Measurements from ENCODE around the gene ANKRD30B.
"Not testable (repeated sequence)": the region's sequence is repeated elsewhere in the genome, so short reads cannot be mapped to it uniquely, and the experiment has no call there.

The ANKRD30B gene

GRCh38 chr18:14747513-14748474 is at the start of gene ANKRD30B:
Gene ANKRD30B (plus strand): TSS chr18:14748172. CDS start chr18:14748420, 248 bp downstream.
- in situ Hi-C loops (cut with HindIII; ENCODE audit: low pct_unique_long_range_greater_than_20kb, low sequenced_read_pairs), result no loop called here
- DNase-seq (ENCODE audit: low read depth in 1 of 2, low spot score in 1 of 2), result no peak
- no peak for TF ChIP-seq JUND (IDR thresholded peaks at IDR 0.05; ENCODE audit: low read depth)

GRCh38 chr18:14701286-14702040 is 46.5 kb upstream of the ANKRD30B start:
- in situ Hi-C loops (cut with HindIII; ENCODE audit: low pct_unique_long_range_greater_than_20kb, low sequenced_read_pairs); DNase-seq (ENCODE audit: low read depth in 1 of 2, low spot score in 1 of 2): not testable (repeated sequence)

GRCh38 chr18:14709761-14710160 is 38.2 kb upstream of the ANKRD30B start:
- in situ Hi-C loops (cut with HindIII; ENCODE audit: low pct_unique_long_range_greater_than_20kb, low sequenced_read_pairs); DNase-seq (ENCODE audit: low read depth in 1 of 2, low spot score in 1 of 2): not testable (repeated sequence)

GRCh38 chr18:14721569-14721968 is 26.4 kb upstream of the ANKRD30B start:
- in situ Hi-C loops (cut with HindIII; ENCODE audit: low pct_unique_long_range_greater_than_20kb, low sequenced_read_pairs), result not testable (repeated sequence)
- DNase-seq (ENCODE audit: low read depth in 1 of 2, low spot score in 1 of 2), result peak in 1 of 2 experiments; percentile 3

GRCh38 chr18:14739056-14739455 is 8.9 kb upstream of the ANKRD30B start:
- in situ Hi-C loops (cut with HindIII; ENCODE audit: low pct_unique_long_range_greater_than_20kb, low sequenced_read_pairs); DNase-seq (ENCODE audit: low read depth in 1 of 2, low spot score in 1 of 2): not testable (repeated sequence)

GRCh38 chr18:14746897-14747296 is 1.1 kb upstream of the ANKRD30B start:
- in situ Hi-C loops (cut with HindIII; ENCODE audit: low pct_unique_long_range_greater_than_20kb, low sequenced_read_pairs), result no loop called here
- DNase-seq (ENCODE audit: low read depth in 1 of 2, low spot score in 1 of 2), result no peak
- no peak for TF ChIP-seq JUND (IDR thresholded peaks at IDR 0.05; ENCODE audit: low read depth)

GRCh38 chr18:14748496-14748895 is 524 bp downstream of the ANKRD30B start:
- TF ChIP-seq JUND (IDR thresholded peaks at IDR 0.05; ENCODE audit: low read depth), result no peak
- in situ Hi-C loops (cut with HindIII; ENCODE audit: low pct_unique_long_range_greater_than_20kb, low sequenced_read_pairs), result no loop called here
- DNase-seq (ENCODE audit: low read depth in 1 of 2, low spot score in 1 of 2), result no peak

GRCh38 chr18:14763566-14763965 is 15.6 kb downstream of the ANKRD30B start:
- DNase-seq (ENCODE audit: low read depth in 1 of 2, low spot score in 1 of 2); in situ Hi-C loops (cut with HindIII; ENCODE audit: low pct_unique_long_range_greater_than_20kb, low sequenced_read_pairs): not testable (repeated sequence)

GRCh38 chr18:14767474-14767873 is 19.5 kb downstream of the ANKRD30B start:
- DNase-seq (ENCODE audit: low read depth in 1 of 2, low spot score in 1 of 2), result no peak
- TF ChIP-seq JUND (IDR thresholded peaks at IDR 0.05; ENCODE audit: low read depth), result no peak
- in situ Hi-C loops (cut with HindIII; ENCODE audit: low pct_unique_long_range_greater_than_20kb, low sequenced_read_pairs), result no loop called here

GRCh38 chr18:14768241-14768640 is 20.3 kb downstream of the ANKRD30B start:
- in situ Hi-C loops (cut with HindIII; ENCODE audit: low pct_unique_long_range_greater_than_20kb, low sequenced_read_pairs), result no loop called here
- DNase-seq (ENCODE audit: low read depth in 1 of 2, low spot score in 1 of 2), result no peak
- TF ChIP-seq JUND (IDR thresholded peaks at IDR 0.05; ENCODE audit: low read depth), result no peak

- in situ Hi-C loops (cut with HindIII; ENCODE audit: low pct_unique_long_range_greater_than_20kb, low sequenced_read_pairs), result no loop called here
- TF ChIP-seq JUND (IDR thresholded peaks at IDR 0.05; ENCODE audit: low read depth), result no peak
- no peak for DNase-seq (ENCODE audit: low read depth in 1 of 2, low spot score in 1 of 2)
Measured at GRCh38 chr18:14769381-14769780, 21.4 kb downstream of the ANKRD30B start.

- no peak for TF ChIP-seq JUND (IDR thresholded peaks at IDR 0.05; ENCODE audit: low read depth)
- no peak for DNase-seq (ENCODE audit: low read depth in 1 of 2, low spot score in 1 of 2)
- in situ Hi-C loops (cut with HindIII; ENCODE audit: low pct_unique_long_range_greater_than_20kb, low sequenced_read_pairs), result no loop called here
Measured at GRCh38 chr18:14776801-14777200, 28.8 kb downstream of the ANKRD30B start.

GRCh38 chr18:14781671-14782070 is 33.7 kb downstream of the ANKRD30B start:
- peak in 1 of 2 experiments; percentile 71 for DNase-seq (ENCODE audit: low read depth in 1 of 2, low spot score in 1 of 2)
- in situ Hi-C loops (cut with HindIII; ENCODE audit: low pct_unique_long_range_greater_than_20kb, low sequenced_read_pairs), result no loop called here
- peak; percentile 56; the same call in 1 of the 2 replicates for TF ChIP-seq JUND (IDR thresholded peaks at IDR 0.05; ENCODE audit: low read depth)
